GM19397 (cell line): ENCODE data around the gene KCNK3.

Experiments
- ATAC-seq: cut with Tn5 transposase; IDR thresholded peaks from one replicate; pipeline ENCODE4 v1.9.1; 2021; ENCODE audit warnings: mild to moderate bottlenecking, moderate library complexity; ENCODE audit not compliant: unreplicated experiment

The KCNK3 gene

GRCh38 chr2:26776195-26776800 lies 83.8 kb downstream of the KCNK3 start:
- no peak for ATAC-seq

- ATAC-seq, result no peak
These were observed 85.6 kb downstream of the KCNK3 start for GRCh38 chr2:26778098-26778497.

- no peak for ATAC-seq
These were observed 86.0 kb downstream of the KCNK3 start for GRCh38 chr2:26778507-26778906.

GRCh38 chr2:26780203-26780760 lies 87.8 kb downstream of the KCNK3 start:
- ATAC-seq, result no peak
